Measurements from ENCODE around the gene C11orf54.

The C11orf54 gene

DNA sequence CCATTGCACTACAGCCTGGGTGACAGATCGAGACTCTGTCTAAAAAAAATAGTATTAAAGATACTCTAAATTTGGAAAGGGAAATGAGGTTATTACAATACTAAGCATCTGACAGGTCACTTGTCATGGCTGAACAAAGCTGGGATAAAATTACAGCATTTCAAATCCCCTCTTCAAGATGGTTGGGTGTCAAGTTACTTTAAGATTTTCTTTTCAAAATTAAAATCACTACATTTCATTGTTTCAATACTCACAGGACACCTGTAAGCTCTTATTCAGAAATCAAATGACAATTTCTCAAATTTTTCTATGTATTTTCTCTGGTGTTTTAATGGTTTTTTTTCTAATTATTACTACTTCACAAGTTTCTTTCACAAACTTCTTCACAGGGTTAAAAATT is 5.8 kb upstream of the C11orf54 start:
- TF ChIP-seq SNAI2 (CRISPR knock-in tag; IDR thresholded peaks at IDR 0.05) (no peak), ZFP3 (CRISPR knock-in tag; IDR thresholded peaks at IDR 0.05) (no peak)
- TF ChIP-seq, protein P1, sequence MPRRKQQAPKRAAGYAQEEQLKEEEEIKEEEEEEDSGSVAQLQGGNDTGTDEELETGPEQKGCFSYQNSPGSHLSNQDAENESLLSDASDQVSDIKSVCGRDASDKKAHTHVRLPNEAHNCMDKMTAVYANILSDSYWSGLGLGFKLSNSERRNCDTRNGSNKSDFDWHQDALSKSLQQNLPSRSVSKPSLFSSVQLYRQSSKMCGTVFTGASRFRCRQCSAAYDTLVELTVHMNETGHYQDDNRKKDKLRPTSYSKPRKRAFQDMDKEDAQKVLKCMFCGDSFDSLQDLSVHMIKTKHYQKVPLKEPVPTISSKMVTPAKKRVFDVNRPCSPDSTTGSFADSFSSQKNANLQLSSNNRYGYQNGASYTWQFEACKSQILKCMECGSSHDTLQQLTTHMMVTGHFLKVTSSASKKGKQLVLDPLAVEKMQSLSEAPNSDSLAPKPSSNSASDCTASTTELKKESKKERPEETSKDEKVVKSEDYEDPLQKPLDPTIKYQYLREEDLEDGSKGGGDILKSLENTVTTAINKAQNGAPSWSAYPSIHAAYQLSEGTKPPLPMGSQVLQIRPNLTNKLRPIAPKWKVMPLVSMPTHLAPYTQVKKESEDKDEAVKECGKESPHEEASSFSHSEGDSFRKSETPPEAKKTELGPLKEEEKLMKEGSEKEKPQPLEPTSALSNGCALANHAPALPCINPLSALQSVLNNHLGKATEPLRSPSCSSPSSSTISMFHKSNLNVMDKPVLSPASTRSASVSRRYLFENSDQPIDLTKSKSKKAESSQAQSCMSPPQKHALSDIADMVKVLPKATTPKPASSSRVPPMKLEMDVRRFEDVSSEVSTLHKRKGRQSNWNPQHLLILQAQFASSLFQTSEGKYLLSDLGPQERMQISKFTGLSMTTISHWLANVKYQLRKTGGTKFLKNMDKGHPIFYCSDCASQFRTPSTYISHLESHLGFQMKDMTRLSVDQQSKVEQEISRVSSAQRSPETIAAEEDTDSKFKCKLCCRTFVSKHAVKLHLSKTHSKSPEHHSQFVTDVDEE (CRISPR knock-in tag; IDR thresholded peaks at IDR 0.05) = no peak

DNA sequence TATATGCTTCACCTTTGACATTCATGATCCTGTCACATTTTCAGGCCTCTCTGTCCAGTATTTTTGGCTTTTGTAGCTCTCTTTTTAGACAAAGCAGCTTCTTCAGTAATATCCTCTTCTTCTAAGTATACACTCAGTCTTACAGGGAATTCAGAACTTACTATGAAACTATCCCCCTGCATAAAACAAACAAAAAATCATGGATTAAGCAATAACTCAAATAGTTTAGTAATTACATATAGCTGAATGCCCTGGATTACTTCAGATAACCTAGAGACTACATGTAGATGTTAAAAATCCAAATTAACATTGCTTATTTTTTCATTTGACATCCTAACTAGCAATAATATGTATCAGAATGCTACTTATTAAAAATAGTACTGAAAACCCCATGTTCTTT is 5.3 kb upstream of the C11orf54 start:
- ATAC-seq = no peak
- TF ChIP-seq ZNF565 (CRISPR knock-in tag; conservative IDR thresholded peaks at IDR 0.05; ENCODE audit: low read depth) (no peak), ZFP3 (CRISPR knock-in tag; IDR thresholded peaks at IDR 0.05) (no peak), GLIS3 (CRISPR knock-in tag; IDR thresholded peaks at IDR 0.05) (no peak)

More for the DNA sequence above, 5.8 kb upstream of the C11orf54 start:
- ATAC-seq = no peak

DNA sequence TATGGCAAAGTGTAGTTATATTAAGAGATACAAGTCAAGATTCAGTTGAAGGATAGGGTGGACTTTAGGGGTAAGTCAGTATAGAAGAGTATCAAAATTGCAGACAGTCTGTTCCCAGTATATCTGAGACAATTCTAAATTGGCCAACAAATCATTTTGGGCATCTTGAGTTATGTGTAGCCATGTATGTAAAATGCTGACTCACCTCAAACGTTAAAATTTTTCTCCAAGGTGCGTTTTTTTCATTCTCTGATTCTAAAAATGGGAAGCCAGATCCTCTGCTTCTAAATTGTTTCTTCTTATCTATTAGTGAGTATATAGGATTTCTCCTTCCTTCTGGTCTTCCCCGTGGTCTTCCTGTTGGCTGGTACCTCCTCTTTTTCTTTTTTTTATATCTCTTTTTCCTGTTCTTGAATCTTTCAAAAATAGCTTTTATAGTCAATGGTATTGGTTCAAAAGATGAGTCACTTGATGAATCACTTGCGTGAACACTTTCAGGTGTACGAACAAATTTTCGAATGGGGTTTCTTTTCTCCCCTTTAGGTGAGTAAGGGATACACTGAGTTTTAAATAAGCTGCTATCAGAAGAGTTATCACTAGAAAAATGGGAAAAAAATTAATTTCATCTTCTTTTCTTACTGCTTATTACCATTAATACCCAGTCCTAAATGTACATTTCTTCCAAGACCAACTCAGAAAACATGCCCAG is 3.4 kb upstream of the C11orf54 start:
- no peak for ATAC-seq

GRCh38 chr11:93738647-93739081 is 2.8 kb upstream of the C11orf54 start:
- no peak for ATAC-seq
- TF ChIP-seq ZFP30 (CRISPR knock-in tag; IDR thresholded peaks at IDR 0.05) (no peak), OSR1 (CRISPR knock-in tag; IDR thresholded peaks at IDR 0.05) (no peak), CSDC2 (CRISPR knock-in tag; IDR thresholded peaks at IDR 0.05) (no peak), GLIS3 (CRISPR knock-in tag; IDR thresholded peaks at IDR 0.05) (no peak), ZNF70 (CRISPR knock-in tag; IDR thresholded peaks at IDR 0.05) (no peak), PPARA (CRISPR knock-in tag; IDR thresholded peaks at IDR 0.05; ENCODE audit: borderline replicate concordance) (no peak), ZFP3 (CRISPR knock-in tag; IDR thresholded peaks at IDR 0.05) (no peak), PATZ1 (CRISPR knock-in tag; IDR thresholded peaks at IDR 0.05; ENCODE audit: borderline replicate concordance) (no peak), ESRRG (CRISPR knock-in tag; IDR thresholded peaks at IDR 0.05) (no peak), RARB (CRISPR knock-in tag; IDR thresholded peaks at IDR 0.05) (no peak)
- TF ChIP-seq, protein P2, sequence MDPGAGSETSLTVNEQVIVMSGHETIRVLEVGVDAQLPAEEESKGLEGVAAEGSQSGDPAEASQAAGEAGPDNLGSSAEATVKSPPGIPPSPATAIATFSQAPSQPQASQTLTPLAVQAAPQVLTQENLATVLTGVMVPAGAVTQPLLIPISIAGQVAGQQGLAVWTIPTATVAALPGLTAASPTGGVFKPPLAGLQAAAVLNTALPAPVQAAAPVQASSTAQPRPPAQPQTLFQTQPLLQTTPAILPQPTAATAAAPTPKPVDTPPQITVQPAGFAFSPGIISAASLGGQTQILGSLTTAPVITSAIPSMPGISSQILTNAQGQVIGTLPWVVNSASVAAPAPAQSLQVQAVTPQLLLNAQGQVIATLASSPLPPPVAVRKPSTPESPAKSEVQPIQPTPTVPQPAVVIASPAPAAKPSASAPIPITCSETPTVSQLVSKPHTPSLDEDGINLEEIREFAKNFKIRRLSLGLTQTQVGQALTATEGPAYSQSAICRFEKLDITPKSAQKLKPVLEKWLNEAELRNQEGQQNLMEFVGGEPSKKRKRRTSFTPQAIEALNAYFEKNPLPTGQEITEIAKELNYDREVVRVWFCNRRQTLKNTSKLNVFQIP (CRISPR knock-in tag; IDR thresholded peaks at IDR 0.05; ENCODE audit: borderline replicate concordance, low read depth) = no peak
- TF ChIP-seq, protein P1 (CRISPR knock-in tag; IDR thresholded peaks at IDR 0.05) = no peak

More for the DNA sequence above, 3.4 kb upstream of the C11orf54 start:
- TF ChIP-seq SNAI2 (CRISPR knock-in tag; IDR thresholded peaks at IDR 0.05) = no peak
- no peak for TF ChIP-seq TOX (CRISPR knock-in tag; IDR thresholded peaks at IDR 0.05; ENCODE audit: borderline replicate concordance)
- no peak for TF ChIP-seq CSDC2 (CRISPR knock-in tag; IDR thresholded peaks at IDR 0.05)
- TF ChIP-seq PATZ1 (CRISPR knock-in tag; IDR thresholded peaks at IDR 0.05; ENCODE audit: borderline replicate concordance) = no peak
- TF ChIP-seq GLIS3 (CRISPR knock-in tag; IDR thresholded peaks at IDR 0.05) = no peak
- TF ChIP-seq ZC3H10 (CRISPR knock-in tag; IDR thresholded peaks at IDR 0.05) = no peak
- TF ChIP-seq ARNTL (CRISPR knock-in tag; IDR thresholded peaks at IDR 0.05; ENCODE audit: borderline replicate concordance, low read depth) = no peak
- TF ChIP-seq OSR1 (CRISPR knock-in tag; IDR thresholded peaks at IDR 0.05) = no peak
- TF ChIP-seq CSRNP3 (CRISPR knock-in tag; IDR thresholded peaks at IDR 0.05) = no peak

Data from SK-N-SH treated with all-trans-retinoic acid at 6 μM for 48 hours (cell line).